Measurements from ENCODE around the gene GBP7. TPM values are rescaled to one million over a fixed set of nuclear protein-coding genes. Genes with fewer than 3 reads are reported as not detected.
"Not testable (repeated sequence)": the region's sequence is repeated elsewhere in the genome, so short reads cannot be mapped to it uniquely, and the experiment has no call there.

GBP7 gene, protein sequence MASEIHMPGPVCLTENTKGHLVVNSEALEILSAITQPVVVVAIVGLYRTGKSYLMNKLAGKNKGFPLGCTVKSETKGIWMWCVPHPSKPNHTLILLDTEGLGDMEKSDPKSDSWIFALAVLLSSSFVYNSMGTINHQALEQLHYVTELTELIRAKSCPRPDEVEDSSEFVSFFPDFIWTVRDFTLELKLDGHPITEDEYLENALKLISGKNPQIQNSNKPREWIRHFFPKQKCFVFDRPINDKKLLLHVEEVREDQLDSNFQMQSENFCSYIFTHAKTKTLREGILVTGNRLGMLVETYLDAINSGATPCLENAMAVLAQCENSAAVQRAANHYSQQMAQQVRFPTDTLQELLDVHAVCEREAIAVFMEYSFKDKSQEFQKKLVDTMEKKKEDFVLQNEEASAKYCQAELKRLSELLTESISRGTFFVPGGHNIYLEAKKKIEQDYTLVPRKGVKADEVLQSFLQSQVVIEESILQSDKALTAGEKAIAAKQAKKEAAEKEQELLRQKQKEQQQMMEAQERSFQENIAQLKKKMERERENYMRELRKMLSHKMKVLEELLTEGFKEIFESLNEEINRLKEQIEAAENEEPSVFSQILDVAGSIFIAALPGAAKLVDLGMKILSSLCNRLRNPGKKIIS
- not detected in 2 replicates for total RNA-seq

DNA sequence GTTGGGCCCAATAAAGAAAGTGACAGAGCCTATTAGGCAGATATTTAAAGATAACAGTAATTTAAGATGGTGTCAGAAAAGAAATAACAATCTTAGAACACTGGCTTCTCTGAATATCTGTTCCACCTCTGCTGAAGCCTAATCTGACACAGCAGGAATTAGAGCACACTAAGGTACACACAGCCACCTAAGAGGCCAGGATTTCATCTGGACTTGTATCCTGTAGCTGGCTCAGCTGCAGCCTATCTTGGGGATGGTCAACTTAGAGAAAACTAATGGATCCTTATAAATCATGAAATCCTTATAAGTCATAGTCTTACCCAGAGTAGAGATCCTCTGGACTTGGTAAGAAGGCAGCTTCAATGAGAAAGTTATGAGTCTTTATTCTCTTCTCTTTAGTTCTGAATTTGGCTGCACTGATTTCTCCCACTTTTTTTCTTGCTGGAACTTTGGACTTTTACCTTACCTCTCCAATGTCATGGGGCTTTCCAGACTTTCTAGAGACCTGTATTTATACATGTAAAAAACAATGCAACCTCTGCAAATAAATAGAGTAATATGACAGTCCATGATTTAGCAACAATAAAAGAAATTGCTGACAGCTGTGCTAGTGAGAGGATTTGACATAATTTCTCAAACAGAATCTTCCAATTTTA lies at the start of gene GBP7:
Gene GBP7, minus strand, starts transcription at position 403 of the 656 bp plus-strand sequence. CDS start 4,068 bp downstream, outside the sequence.
- intact Hi-C loops (cut with micrococcal nuclease), result no loop called here
- Mint-ChIP-seq H3K27me3 (no peaks in the 10 kb centered on the region), H3K4me3 (no peak within 1 kb of the TSS), H3K4me1 (peaks cover 10% of the 10 kb centered on the region), H3K36me3 (ENCODE audit: low read depth) (peaks cover 5% of the 10 kb centered on the region), H3K27ac (no peak within 1 kb of the TSS), H3K9me3 (peaks cover 18% of the 10 kb centered on the region)
- no peak for DNase-seq

DNA sequence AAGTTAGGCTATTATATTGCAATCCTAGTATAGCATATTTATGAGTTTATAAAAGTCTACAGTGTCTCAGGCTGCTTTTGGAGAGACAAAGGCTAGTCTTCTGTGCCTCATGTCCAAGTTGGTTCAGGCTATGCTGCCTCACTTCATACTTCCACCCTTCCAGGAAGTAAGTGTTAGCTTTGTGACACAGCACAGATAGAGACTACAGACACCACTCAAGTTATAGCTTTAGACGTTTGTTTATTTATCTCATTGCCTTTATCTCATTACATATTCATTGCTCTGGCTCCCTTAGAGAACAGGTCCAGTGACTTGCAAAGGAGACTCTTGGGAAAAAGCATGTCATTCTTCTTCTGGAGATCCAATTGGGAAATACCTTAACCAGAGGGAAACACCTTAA lies 45.5 kb upstream of the GBP7 start:
- Mint-ChIP-seq H3K27me3 (no peaks in the 10 kb centered on the region), H3K4me3 (no peak overlapping the region), H3K9me3 (peaks cover 25% of the 10 kb centered on the region), H3K27ac (no peak overlapping the region), H3K36me3 (ENCODE audit: low read depth) (peaks cover 22% of the 10 kb centered on the region), H3K4me1 (no peaks in the 10 kb centered on the region)
- intact Hi-C loops (cut with micrococcal nuclease), result no loop called here
- no peak for DNase-seq

DNA sequence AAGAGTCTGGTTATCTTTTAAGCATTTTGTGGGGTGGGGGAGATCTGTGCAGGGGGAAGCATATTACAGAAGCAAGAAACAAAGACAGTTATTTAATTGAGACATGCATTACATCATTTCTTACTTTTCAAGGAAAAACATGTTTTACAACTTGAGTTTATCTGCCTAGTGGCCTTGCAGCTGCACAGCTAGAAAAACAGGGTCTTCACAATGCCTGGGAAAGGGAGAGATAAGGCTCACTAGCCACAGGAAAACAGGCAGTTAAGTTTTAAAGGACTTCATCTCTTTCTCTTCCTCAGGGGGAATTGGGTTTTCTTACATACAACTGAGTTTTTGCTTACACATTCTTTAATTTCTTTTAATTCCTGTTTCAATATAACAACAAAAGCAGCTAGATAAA lies 44.0 kb upstream of the GBP7 start:
- H3K27ac Mint-ChIP-seq; intact Hi-C loops (cut with micrococcal nuclease): not testable (repeated sequence)

DNA sequence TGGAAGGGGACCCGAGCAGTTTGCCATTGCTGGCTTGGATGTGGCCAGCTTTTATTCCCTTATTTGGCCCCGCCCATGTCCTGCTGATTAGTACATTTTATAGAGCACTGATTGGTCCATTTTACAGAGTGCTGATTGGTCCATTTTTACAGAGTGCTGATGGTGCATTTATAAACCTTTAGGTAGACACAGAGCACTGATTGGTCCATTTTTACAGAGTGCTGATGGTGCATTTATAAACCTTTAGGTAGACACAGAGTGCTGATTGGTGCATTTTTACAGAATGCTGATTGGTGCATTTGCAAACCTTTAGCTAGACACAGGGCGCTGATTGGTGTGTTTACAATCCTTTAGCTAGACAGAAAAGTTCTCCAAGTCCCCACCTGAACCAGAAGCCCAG lies 43.1 kb upstream of the GBP7 start:
- intact Hi-C loops (cut with micrococcal nuclease), result not testable (repeated sequence)

More for the DNA sequence above, 44.0 kb upstream of the GBP7 start:
- Mint-ChIP-seq H3K9me3 (peaks cover 26% of the 10 kb centered on the region), H3K36me3 (ENCODE audit: low read depth) (peaks cover 21% of the 10 kb centered on the region)
- not testable (repeated sequence) for H3K4me3 Mint-ChIP-seq, H3K4me1 Mint-ChIP-seq, H3K27me3 Mint-ChIP-seq, DNase-seq

DNA sequence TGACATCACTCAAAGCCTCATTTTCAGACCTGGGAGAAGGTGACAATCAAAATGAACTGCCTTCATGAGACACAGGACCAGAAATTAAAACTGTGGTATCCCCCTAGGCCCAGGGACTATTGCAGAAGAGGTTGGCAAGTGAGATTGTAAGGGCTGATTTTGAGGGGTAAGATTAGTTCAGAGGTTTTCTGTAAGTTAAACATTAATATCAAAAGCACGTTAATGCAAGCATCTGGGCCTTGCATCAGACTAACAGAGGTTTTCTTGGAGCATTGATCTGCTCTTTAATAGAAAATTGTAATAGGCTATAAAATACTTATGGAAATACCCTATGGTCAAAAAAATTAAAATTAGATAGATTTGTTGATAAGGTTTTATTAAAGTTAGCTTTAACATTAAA lies 37.5 kb upstream of the GBP7 start:
- Mint-ChIP-seq H3K27me3 (no peaks in the 10 kb centered on the region), H3K9me3 (peaks cover 33% of the 10 kb centered on the region)

More for the DNA sequence above, 43.1 kb upstream of the GBP7 start:
- not testable (repeated sequence) for H3K4me3 Mint-ChIP-seq, H3K4me1 Mint-ChIP-seq, DNase-seq, H3K27me3 Mint-ChIP-seq, H3K27ac Mint-ChIP-seq
- peaks cover 27% of the 10 kb centered on the region for H3K9me3 Mint-ChIP-seq
- peaks cover 23% of the 10 kb centered on the region for H3K36me3 Mint-ChIP-seq (ENCODE audit: low read depth)

DNA sequence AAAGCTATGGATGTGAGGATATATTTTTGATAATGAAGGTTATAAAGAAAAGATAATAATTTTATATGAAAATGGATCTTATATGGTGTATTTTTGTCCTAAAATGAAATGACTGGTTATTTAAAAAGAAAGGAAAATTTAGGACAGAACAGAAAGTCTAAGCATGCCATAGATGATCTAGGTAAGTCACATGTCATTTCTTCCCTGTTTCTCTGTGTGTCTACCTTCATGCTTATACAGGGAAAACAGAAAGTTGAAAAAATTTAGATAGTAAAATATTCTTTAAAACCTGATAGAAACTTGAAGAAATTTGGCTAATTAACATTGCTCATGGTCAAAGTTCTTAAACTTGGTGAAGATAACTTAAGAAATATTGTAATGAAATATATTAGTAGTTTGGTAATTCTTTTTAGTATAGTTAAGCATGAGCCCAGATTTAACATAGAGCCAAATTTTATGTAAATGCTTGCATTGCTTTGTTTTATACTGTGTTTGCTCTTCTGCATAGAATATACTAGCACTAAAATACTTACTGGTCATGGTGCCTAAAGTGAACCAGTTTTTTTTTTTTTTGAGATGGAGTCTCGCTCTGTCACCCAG lies 35.3 kb upstream of the GBP7 start:
- Mint-ChIP-seq H3K9me3 (peaks cover 28% of the 10 kb centered on the region), H3K27me3 (no peaks in the 10 kb centered on the region), H3K36me3 (ENCODE audit: low read depth) (peaks cover 9% of the 10 kb centered on the region), H3K4me1 (no peaks in the 10 kb centered on the region), H3K4me3 (no peak overlapping the region), H3K27ac (no peak overlapping the region)
- no peak for DNase-seq
- intact Hi-C loops (cut with micrococcal nuclease), result no loop called here

More for the DNA sequence above, 37.5 kb upstream of the GBP7 start:
- intact Hi-C loops (cut with micrococcal nuclease), result no loop called here
- Mint-ChIP-seq H3K27ac (no peak overlapping the region), H3K4me3 (no peak overlapping the region), H3K4me1 (no peaks in the 10 kb centered on the region), H3K36me3 (ENCODE audit: low read depth) (peaks cover 19% of the 10 kb centered on the region)
- DNase-seq, result no peak

DNA sequence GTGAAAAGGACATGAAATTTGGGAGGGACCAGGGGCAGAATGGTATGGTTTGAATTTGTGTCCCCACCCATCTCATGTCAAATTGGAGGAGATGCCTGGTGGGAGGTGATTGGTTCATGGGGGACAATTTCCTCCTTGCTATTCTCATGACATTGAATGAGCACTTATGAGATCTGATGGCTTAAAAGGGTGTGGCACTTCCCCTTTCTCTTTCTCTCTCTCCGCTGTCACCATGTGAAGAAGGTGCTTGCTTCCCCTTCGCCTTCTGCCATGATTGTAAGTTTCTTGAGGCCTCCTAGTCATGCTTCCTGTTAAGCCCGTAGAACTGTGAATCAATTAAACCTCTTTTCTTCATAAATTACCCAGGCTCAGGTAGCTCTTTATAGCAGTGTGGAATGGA lies 30.6 kb upstream of the GBP7 start:
- Mint-ChIP-seq H3K4me3 (no peak overlapping the region), H3K9me3 (peaks cover 26% of the 10 kb centered on the region), H3K27ac (no peak overlapping the region), H3K27me3 (no peaks in the 10 kb centered on the region), H3K36me3 (ENCODE audit: low read depth) (peaks cover 16% of the 10 kb centered on the region), H3K4me1 (peaks cover 10% of the 10 kb centered on the region)
- intact Hi-C loops (cut with micrococcal nuclease), result no loop called here
- no peak for DNase-seq

DNA sequence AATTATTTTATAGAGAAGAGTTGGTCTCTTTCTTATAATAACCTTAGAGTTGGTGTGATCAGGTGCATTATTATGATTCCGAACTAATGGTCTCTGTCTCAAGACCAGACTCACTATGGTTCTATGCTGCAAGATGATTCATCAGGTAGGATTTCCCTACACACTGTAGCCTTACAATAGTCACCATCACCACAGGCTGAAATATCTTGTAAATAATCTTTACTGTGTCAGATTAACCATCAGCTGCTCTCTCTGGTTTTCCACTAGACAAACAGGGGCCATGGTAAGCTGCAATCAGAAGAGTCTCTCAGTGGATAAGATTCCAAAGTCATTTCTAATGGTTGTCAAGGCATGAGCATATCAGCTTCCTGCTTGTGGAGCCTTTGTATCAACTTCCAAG lies 27.4 kb upstream of the GBP7 start:
- Mint-ChIP-seq H3K36me3 (ENCODE audit: low read depth) (peaks cover 17% of the 10 kb centered on the region), H3K9me3 (peaks cover 14% of the 10 kb centered on the region), H3K4me3 (no peak overlapping the region), H3K4me1 (peaks cover 30% of the 10 kb centered on the region), H3K27ac (no peak overlapping the region), H3K27me3 (no peaks in the 10 kb centered on the region)
- no peak for DNase-seq
- intact Hi-C loops (cut with micrococcal nuclease), result no loop called here

DNA sequence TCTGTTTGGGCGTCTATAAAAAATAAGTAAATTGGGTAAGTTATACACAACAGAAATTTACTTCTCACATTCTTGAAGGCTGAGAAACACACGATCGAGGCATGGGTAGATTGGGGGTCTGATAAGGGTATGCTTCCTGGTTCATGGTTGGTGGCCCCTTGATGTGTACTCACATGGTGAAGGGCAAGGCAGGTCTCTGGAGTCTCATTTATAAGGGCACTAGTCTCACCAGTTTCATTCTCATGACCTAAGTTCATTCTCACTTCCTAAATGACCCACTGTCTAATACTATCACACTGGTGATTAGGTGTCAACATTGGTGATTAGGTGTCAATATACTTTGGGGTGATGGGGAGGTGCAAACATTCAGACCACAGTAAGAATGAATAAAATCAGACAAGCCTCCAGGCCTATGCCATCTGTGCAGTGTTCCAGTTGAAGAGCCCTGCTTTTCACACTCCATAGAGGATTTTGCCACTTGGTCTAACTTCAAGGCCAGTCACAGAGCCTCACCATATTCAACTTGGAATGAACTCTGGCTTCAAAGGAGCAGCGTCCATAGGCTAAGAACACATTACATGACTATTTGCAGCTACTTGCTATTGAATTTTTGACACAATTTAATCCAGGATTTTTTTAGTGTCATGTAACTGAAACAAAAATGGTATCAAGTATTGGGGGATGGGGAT lies 25.4 kb upstream of the GBP7 start:
- Mint-ChIP-seq H3K9me3 (peaks cover 7% of the 10 kb centered on the region), H3K4me3 (peak overlapping the region; percentile 36), H3K36me3 (ENCODE audit: low read depth) (peaks cover 24% of the 10 kb centered on the region), H3K27me3 (no peaks in the 10 kb centered on the region), H3K4me1 (peaks cover 46% of the 10 kb centered on the region), H3K27ac (peak overlapping the region; percentile 78)
- no peak for DNase-seq
- intact Hi-C loops (cut with micrococcal nuclease), result no loop called here

DNA sequence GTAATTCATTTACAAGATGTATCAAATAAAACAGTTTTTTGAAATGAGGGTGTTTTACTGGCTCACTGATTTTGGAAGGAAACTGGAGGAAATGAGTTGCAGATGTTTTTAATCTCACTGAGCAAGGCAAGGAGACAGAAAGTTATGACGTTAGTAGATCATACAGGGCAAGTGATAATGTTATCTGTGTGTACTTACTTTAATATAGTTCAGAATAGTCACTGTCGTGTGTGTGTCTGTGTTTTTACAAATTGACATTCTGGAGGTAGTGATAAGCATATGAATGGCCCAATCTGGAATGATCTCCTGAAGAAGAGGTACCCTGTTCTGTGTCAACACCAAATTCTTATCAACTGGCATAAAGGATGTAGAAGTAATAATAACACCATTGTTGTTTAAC lies 24.9 kb upstream of the GBP7 start:
- Mint-ChIP-seq H3K9me3 (peaks cover 7% of the 10 kb centered on the region), H3K4me3 (peak overlapping the region; percentile 36), H3K27ac (peak overlapping the region; percentile 78), H3K4me1 (peaks cover 51% of the 10 kb centered on the region), H3K27me3 (no peaks in the 10 kb centered on the region), H3K36me3 (ENCODE audit: low read depth) (peaks cover 27% of the 10 kb centered on the region)
- intact Hi-C loops (cut with micrococcal nuclease), result no loop called here
- no peak for DNase-seq

DNA sequence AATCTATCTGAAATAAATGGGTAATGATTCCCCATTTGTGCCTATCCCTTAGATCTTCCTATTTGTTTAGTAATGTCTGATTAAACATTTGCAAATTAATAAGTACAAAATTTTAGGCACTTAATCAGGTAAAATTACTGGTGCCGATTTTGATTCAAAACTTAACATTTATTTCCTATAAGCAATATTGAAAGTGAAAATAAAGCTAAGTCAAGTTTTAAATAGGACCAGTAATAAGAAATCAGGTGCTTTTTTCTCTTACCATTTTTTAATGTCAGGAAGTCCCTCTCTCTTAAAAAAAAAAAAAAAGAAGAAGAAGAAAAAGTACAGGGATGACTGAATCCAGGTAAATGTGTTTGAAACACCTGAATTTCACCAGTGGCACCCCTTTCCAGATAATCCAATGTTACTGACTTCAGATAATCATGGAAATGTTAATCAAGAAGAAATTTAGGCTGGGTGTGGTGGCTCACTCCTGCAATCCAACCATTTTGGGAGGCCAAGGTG lies 23.8 kb upstream of the GBP7 start:
- peaks cover 61% of the 10 kb centered on the region for H3K4me1 Mint-ChIP-seq
- H3K27ac Mint-ChIP-seq, result peak overlapping the region; percentile 96
- peaks cover 32% of the 10 kb centered on the region for H3K36me3 Mint-ChIP-seq (ENCODE audit: low read depth)
- H3K9me3 Mint-ChIP-seq, result peaks cover 7% of the 10 kb centered on the region
- no peaks in the 10 kb centered on the region for H3K27me3 Mint-ChIP-seq
- peak overlapping the region; percentile 91 for H3K4me3 Mint-ChIP-seq
- intact Hi-C loops (cut with micrococcal nuclease), result loop anchor here (1.0 to 5.0 kb wide), 7 partner anchors 60 to 523 kb away; partner anchors contain the start of gene GBP2
- no peak for DNase-seq

DNA sequence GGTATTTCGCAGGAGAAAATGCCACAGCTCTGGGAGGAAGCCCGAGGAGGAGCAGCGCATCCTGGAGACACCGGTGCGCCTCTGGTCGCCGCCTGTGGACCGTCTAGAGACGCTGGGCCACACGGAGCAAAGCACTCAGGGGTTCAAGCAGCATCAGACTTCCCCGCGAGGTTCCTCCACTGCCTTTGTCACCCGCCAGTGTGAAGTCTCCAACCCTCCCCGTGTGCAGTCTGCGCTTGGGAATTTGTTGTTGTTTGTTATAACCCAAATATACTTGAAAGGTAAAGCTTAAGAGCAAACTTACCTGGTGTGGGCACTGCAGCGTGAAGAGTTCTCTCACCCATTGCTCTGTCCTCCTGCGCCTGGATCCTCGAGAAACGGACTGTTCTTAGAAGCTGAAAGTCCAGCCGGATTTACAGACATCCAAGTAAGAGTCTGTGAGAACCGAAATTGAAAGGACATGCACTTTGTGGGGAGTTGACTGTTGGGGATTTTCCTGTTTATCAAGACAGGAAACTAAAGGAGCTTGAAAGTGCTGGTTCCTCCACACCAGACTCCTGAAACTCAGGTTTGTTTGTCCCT lies 22.8 kb upstream of the GBP7 start, which contains the start of gene GBP4:
Gene GBP4, minus strand, starts transcription at position 452 of the 582 bp plus-strand sequence. Its CDS starts 108 bp downstream, at position 344.
- peak within 1 kb of the TSS; percentile 96 for H3K27ac Mint-ChIP-seq
- peaks cover 34% of the 10 kb centered on the region for H3K36me3 Mint-ChIP-seq (ENCODE audit: low read depth)
- H3K4me1 Mint-ChIP-seq, result peaks cover 67% of the 10 kb centered on the region
- intact Hi-C loops (cut with micrococcal nuclease), result loop anchor here (1.0 to 5.0 kb wide), 7 partner anchors 61 to 524 kb away; partner anchors contain the start of gene GBP2
- no peaks in the 10 kb centered on the region for H3K27me3 Mint-ChIP-seq
- H3K4me3 Mint-ChIP-seq, result peak within 1 kb of the TSS; percentile 91
- no peaks in the 10 kb centered on the region for H3K9me3 Mint-ChIP-seq
- DNase-seq, result peak; percentile 87

All from activated CD4-positive, alpha-beta T cell treated with anti-CD3 and anti-CD28 coated beads, Interleukin-2, amount 10 ng/mL, durations not matched to agents 24 days and 14 days (primary cell).